Esophagus (tissue), 2 donors: ENCODE results near the gene DYSF. TPM values are rescaled to one million over a fixed set of nuclear protein-coding genes. Genes with fewer than 3 reads are reported as not detected.

Experiments
- H3K27ac ChIP-seq, 2 donors: one replicate each; pipeline ENCODE4 v1.5.1; 2013; ENCODE audit warnings: low read depth in 2 of 2, mild to moderate bottlenecking in 2 of 2, inconsistent platforms in 1 of 2, low read length in 1 of 2, moderate library complexity in 1 of 2
- H3K27me3 ChIP-seq, 2 donors: one replicate each; pipeline ENCODE4 v1.6.1; 2013; ENCODE audit warnings: low read length in 2 of 2, control low read depth in 1 of 2, mild to moderate bottlenecking in 1 of 2; ENCODE audit not compliant: insufficient read depth in 2 of 2, control insufficient read depth in 1 of 2
- H3K36me3 ChIP-seq, 2 donors: one replicate each; pipeline ENCODE4 v1.6.1; 2013; ENCODE audit warnings: low read length in 1 of 2; ENCODE audit not compliant: control insufficient read depth in 2 of 2, insufficient read depth in 2 of 2
- H3K4me1 ChIP-seq, 2 donors: one replicate each; pipeline ENCODE4 v1.6.1; 2013; ENCODE audit warnings: low read length in 1 of 2; ENCODE audit not compliant: control insufficient read depth in 2 of 2, insufficient read depth in 2 of 2
- H3K4me3 ChIP-seq, 2 donors: one replicate each; pipeline ENCODE4 v1.5.1; 2013; ENCODE audit warnings: low read length in 2 of 2, mild to moderate bottlenecking in 2 of 2, low read depth in 1 of 2, moderate library complexity in 1 of 2
- H3K9me3 ChIP-seq, 2 donors: one replicate each; pipeline ENCODE4 v1.6.1; 2013; ENCODE audit warnings: mild to moderate bottlenecking in 2 of 2, low read depth in 1 of 2, low read length in 1 of 2, moderate library complexity in 1 of 2; ENCODE audit not compliant: control insufficient read depth in 2 of 2, insufficient read depth in 1 of 2
- WGBS, 2 donors: extraction: QIAGEN DNeasy Blood & Tissue Kit; methylation state at CpG; one replicate each; pipeline ENCODE4 v1.1.7; 2013; 5-methylcytosine and 5-hydroxymethylcytosine counted together
- polyA plus RNA-seq, 2 donors: library from polyadenylated mRNA; stranded (reverse); fragments of 200-250 nt; gene quantifications; one replicate each; pipeline ENCODE4 v1.2.3, GENCODE V29; 2013
- donor health status: healthy with polysubstance abuse.
- donor health status: Bipolar disorder and iron deficiency.

Gene DYSF
- polyA plus RNA-seq, 2 donors = 1.8 to 2.6 TPM

DNA sequence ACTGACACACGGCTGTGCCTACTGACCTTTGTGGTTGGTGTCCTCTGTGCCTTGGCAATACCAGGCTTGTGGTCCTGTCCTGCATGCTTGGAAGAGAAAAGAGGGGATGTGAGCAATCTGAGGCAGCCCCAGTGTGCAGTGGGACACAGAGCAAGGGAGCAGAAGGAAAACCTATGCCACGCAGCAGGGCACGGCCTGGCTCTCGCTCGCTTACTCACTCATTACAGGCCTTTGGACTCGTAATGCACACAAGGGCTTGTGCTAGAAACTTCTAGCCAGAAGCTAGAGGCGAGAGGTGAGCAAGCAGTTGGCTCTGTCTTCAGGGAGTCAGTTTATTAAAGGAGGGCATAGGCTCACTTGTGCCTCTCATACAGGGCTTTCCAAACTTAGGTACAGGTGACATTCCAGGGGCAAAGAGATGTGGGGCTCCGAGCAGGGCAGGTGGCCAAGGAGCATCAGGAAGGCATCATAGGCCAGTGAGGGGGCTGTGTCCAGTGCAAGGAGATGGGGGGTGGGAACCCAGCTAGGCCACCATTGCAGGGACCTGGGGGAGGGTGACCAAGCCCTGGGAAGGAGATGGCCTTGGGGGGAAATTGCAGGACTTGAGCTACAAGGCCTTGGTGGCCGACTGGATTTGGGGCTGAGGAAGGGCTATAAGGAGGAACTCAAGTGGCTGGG, 100.8 kb downstream of the DYSF start:
- WGBS, 2 donors = 90% methylated on average over 9 of the region's 9 CpGs
- Histone ChIP-seq H3K9me3 (peaks cover 0 to 2% of the 10 kb centered on the region in 2 donors), H3K36me3 (no peaks in the 10 kb centered on the region), H3K27me3 (no peaks in the 10 kb centered on the region), H3K4me1 (no peaks in the 10 kb centered on the region), H3K27ac (no peak overlapping the region), H3K4me3 (no peak overlapping the region)

DNA sequence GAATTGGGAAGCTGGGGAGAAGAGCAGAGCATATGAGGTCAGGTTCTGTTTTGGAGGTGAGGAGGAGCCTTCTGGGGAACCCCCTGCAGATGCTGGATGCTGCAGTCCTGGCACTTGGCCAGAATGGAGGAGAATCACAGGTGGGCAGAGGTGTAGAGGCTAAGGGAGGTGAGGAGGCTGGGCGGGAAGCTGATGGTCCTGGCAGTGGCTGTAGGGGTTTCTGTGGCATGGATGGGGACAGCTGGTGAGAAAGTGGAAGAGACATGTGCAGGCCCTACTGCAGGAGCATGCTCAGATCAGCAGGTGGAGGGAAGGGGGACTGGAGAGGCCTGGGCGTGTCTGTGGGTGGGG, 101.3 kb downstream of the DYSF start:
- Histone ChIP-seq H3K27ac (no peak overlapping the region), H3K4me3 (no peak overlapping the region), H3K27me3 (no peaks in the 10 kb centered on the region), H3K36me3 (no peaks in the 10 kb centered on the region), H3K9me3 (peaks cover 0 to 2% of the 10 kb centered on the region in 2 donors), H3K4me1 (no peaks in the 10 kb centered on the region)
- 83 to 90% methylated on average over 2 of the region's 2 CpGs for WGBS, 2 donors

DNA sequence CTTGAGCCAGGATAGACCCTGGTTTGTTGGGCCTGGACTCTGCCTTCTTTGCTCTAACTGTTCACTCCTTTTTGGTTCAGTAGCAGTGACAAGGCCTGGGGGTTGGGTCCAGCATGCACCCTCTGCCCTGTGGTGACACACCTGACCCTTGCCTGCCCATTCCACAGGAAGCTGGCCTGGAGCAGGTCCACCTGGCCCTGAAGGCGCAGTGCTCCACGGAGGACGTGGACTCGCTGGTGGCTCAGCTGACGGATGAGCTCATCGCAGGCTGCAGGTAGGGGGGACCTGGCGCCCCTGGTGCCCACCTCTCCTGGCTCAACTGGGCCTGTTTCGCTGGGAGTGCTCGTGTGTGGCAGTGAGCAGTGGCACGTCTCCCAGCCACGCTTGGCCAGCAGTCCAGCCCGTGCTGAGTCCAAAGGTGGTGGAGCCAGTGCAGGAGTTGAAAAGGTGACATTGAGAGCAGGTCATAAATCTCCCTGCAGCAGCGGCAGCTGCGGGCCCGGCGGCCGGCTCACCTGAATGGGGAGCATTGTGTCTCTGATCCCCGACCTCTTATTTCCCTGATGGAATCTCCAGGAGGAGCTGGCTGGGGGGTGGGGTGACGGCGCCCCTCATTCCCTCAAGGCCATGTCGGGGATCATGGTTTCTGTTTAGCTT, 102.6 kb downstream of the DYSF start:
- Histone ChIP-seq H3K36me3 (no peaks in the 10 kb centered on the region), H3K9me3 (peaks cover 0 to 2% of the 10 kb centered on the region in 2 donors), H3K27ac (no peak overlapping the region), H3K4me3 (no peak overlapping the region), H3K4me1 (no peaks in the 10 kb centered on the region), H3K27me3 (no peaks in the 10 kb centered on the region)
- 69 to 82% methylated on average over 21 of the region's 21 CpGs for WGBS, 2 donors

DNA sequence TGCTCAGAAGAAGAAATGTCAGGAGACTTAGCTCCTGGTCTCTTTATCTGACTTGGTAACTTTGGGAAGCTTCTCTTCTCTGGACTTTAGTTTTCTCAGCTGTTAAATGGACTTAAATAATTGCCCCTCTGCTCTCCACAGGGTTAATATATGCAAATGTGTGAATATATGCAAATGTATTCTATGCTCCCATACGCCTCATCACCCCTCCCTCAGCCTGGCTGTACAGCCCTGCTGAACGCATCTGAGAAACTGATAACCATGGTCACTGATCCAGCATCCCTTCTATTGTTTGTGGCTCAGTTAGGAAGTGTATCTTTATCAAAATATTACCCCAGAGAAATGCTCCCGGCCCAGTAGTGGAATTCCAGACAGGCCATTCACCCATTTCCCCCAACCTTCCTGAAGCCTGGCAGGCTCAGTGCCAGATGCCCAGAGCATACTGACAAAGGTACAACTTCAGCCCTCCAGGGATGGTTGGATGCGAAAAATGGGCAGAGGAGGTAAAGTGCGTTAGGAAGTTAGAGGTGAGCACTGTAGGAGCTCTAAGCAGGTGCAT, 103.4 kb downstream of the DYSF start:
- Histone ChIP-seq H3K9me3 (peaks cover 0 to 2% of the 10 kb centered on the region in 2 donors), H3K27me3 (no peaks in the 10 kb centered on the region), H3K36me3 (no peaks in the 10 kb centered on the region), H3K4me1 (no peaks in the 10 kb centered on the region), H3K4me3 (no peak overlapping the region), H3K27ac (no peak overlapping the region)
- 71 to 73% methylated on average over 5 of the region's 5 CpGs for WGBS, 2 donors

DNA sequence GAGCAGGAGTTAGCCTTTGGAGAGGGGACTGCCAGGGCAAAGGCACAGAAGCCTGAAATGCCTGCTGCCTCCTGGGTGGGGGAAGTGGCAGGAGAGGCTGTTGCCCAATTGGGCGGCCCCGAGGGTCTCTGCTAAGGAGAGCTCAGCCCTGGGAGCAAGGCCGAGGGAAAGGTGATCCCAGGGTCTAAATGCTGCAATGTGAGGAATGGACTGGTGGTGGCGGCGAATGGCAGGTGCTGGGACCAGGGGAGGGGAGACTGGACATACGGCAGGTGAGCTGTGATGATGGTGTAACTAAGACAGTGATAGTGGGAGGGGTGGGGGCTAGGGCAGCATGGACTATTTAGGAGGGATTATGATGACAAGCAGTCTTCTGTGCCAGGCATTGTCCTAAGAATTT, 104.0 kb downstream of the DYSF start:
- WGBS, 2 donors = 82 to 91% methylated on average over 6 of the region's 6 CpGs
- peaks cover 0 to 2% of the 10 kb centered on the region in 2 donors for H3K9me3 ChIP-seq
- H3K27ac ChIP-seq = no peak overlapping the region
- H3K4me3 ChIP-seq = no peak overlapping the region
- H3K4me1 ChIP-seq = no peaks in the 10 kb centered on the region
- no peaks in the 10 kb centered on the region for H3K27me3 ChIP-seq
- no peaks in the 10 kb centered on the region for H3K36me3 ChIP-seq

DNA sequence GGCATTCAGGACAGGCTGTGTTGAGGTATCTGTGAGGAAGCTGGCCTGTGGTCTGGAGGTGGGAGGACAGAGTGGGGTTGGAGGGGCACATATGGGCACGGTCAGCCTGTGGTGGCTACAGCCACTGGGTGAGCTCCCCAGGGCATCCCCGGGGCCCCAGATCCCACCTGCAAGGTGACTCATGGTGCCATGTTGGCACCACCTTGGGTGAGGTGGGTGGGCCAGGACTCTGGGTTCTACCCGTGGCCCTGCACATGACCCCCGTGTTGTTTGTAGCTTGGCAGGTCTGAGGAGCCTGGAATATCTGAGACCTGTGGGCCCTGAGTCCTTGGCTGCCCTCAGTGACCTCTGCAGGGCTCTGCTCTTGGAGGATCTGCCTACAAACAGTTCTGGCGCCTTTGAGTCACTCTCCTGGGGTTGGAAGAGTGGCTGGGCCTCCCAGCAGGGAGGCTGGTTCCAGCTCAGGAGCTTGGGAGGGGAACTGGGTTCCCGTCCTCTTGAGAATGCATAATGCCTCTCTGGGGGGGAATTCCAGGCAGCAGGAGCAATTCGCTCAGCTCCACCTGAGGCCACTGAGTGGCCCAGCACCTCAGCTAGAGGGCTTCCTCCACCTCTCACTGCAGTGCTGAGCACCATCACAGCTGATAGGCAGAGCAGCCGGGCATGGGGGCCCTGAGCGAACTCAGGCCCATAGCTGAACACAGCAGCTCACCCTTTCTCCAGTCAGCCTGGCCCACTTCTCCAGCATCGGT, 105.1 kb downstream of the DYSF start:
- WGBS, 2 donors = 79 to 86% methylated on average over 10 of the region's 10 CpGs
- no peaks in the 10 kb centered on the region for H3K36me3 ChIP-seq
- H3K4me3 ChIP-seq = no peak overlapping the region
- H3K27ac ChIP-seq = no peak overlapping the region
- peaks cover 0 to 2% of the 10 kb centered on the region in 2 donors for H3K9me3 ChIP-seq
- H3K4me1 ChIP-seq = no peaks in the 10 kb centered on the region
- H3K27me3 ChIP-seq = no peaks in the 10 kb centered on the region

DNA sequence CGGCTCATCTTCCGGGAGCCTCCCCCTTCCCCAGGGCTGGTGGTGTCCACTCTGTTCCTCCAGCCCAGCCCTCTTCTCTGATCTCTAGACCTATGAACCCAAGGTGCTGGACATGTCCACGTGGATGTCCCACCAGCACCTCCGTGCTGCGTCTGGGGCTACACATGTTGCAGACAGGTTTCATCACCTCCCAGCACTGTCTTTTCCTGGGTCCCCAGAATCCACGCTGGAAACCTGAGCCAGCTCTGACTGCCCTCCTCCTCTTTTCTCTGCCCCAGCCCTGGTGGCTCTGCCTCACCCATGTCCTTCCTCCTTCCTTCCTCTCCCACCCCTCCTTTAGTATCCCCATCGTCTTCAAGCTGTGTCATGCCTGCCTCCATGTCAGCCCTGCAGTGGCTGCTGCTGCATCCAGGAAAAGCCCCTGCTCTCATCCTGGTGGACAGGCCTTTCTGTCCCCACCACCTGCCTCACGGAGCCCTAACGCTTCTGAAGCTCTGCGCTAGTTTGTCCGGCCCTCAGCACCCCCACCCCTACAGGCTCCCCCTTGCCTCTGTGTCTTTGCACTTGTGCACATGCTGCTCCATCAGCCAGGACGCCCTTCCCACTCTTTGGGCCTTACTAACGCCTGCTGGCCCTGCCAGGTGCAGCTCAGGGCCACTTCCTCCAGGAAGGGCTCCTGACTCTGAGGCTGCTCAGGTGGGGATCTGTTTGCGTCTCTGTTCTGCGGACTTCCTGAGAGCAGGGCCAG, 105.9 kb downstream of the DYSF start:
- WGBS, 2 donors = 81 to 84% methylated on average over 15 of the region's 15 CpGs
- no peak overlapping the region for H3K27ac ChIP-seq
- no peaks in the 10 kb centered on the region for H3K27me3 ChIP-seq
- no peaks in the 10 kb centered on the region for H3K4me1 ChIP-seq
- H3K4me3 ChIP-seq = no peak overlapping the region
- no peaks in the 10 kb centered on the region for H3K36me3 ChIP-seq
- peaks cover 0 to 2% of the 10 kb centered on the region in 2 donors for H3K9me3 ChIP-seq

DNA sequence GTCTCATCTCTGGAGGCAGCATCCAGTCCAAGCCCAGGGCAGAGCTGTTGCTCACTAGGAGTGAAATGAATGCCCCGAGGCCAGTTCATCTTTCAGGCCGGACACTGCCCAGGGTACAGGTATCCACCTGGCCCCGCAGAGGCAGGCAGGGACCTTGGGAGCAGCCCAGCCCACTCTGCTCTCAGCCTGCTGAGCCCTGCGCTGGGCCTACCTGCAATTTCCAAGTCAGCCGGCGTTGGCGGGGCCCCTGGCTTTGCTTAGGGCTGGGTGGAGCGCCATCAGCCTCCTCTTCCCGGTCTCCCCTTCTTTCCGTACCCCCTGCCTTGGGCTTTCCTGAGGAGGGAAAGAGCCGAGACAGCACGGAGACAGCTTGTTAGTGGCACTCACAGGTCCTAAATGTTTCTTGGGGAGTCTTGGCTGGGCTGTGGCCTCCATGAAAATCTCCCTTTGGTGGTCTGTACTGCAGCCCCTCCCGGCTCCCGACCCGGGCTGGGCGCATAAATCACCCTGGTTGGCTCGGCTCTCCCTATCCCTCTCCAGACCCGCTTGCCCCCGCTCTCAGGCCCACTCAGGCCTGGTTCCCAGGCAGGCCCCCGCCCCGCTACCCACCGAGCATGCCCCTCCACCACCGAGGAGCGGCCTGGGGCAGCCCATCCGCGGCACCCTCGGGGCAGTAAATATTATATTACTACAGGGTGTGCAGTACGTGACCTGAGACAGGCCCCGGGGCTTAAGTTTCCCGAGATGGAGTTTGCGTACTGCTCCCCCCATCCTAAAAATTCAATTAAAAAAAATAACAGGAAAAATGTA, 106.7 kb downstream of the DYSF start:
- WGBS, 2 donors = 70% methylated on average over 31 of the region's 31 CpGs
- no peaks in the 10 kb centered on the region for H3K4me1 ChIP-seq
- H3K9me3 ChIP-seq = peaks cover 0 to 2% of the 10 kb centered on the region in 2 donors
- no peaks in the 10 kb centered on the region for H3K36me3 ChIP-seq
- H3K27me3 ChIP-seq = no peaks in the 10 kb centered on the region
- no peak overlapping the region for H3K4me3 ChIP-seq
- no peak overlapping the region for H3K27ac ChIP-seq
